Gastroesophageal sphincter (tissue), 3 donors: ENCODE data around the gene USP47.

Source experiments
- POLR2A ChIP-seq, 2 donors: fragments of 450-650 bp; IDR thresholded peaks; one replicate each; pipeline ENCODE4 v1.6.1; 2017; ENCODE audit warnings: antibody characterized with exemption in 2 of 2, mild to moderate bottlenecking in 2 of 2, moderate library complexity in 1 of 2
- TF ChIP-seq, protein P1 (sequence below), 4 experiments: fragments of 200-600 bp in 2 of 4; fragments of 450-650 bp in 2 of 4; sonication (generic) in 1 of 4; IDR thresholded peaks; one replicate each; pipeline ENCODE4 v1.5.1; 2017 to 2019; ENCODE audit warnings: antibody characterized with exemption in 4 of 4, mild to moderate bottlenecking in 2 of 4, moderate library complexity in 2 of 4

DNA sequence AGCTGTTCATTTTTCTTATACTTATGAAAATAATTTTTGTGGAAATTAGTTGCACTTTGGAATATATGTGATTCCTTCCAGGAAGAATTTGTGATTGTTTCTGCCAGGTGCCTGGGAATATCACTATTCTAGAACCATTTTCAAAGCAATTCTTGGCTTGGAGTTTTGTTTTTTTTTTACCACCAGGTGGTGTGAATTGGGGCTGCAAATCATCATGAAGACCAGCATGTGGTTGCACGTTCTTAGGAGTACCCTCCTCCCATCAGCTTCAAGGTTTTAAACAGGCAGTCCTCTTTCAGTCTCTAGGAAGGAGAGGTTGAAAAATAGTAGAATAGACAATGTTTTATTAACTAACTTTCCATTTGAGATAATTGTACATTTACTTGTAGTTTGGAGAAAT is 25.9 kb downstream of the USP47 start:
- TF ChIP-seq POLR2A (IDR thresholded peaks at IDR 0.05), result no peak
- TF ChIP-seq, protein P1, sequence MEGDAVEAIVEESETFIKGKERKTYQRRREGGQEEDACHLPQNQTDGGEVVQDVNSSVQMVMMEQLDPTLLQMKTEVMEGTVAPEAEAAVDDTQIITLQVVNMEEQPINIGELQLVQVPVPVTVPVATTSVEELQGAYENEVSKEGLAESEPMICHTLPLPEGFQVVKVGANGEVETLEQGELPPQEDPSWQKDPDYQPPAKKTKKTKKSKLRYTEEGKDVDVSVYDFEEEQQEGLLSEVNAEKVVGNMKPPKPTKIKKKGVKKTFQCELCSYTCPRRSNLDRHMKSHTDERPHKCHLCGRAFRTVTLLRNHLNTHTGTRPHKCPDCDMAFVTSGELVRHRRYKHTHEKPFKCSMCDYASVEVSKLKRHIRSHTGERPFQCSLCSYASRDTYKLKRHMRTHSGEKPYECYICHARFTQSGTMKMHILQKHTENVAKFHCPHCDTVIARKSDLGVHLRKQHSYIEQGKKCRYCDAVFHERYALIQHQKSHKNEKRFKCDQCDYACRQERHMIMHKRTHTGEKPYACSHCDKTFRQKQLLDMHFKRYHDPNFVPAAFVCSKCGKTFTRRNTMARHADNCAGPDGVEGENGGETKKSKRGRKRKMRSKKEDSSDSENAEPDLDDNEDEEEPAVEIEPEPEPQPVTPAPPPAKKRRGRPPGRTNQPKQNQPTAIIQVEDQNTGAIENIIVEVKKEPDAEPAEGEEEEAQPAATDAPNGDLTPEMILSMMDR (IDR thresholded peaks at IDR 0.05), result no peak
